NCI-H1436 (cell line): Measurements from ENCODE around the gene SH2B3.

ENCODE experiments used
- DNase-seq: peaks from one replicate; lab custom pipeline; 2025; lab: John Stamatoyannopoulos, UW

The SH2B3 gene

DNA sequence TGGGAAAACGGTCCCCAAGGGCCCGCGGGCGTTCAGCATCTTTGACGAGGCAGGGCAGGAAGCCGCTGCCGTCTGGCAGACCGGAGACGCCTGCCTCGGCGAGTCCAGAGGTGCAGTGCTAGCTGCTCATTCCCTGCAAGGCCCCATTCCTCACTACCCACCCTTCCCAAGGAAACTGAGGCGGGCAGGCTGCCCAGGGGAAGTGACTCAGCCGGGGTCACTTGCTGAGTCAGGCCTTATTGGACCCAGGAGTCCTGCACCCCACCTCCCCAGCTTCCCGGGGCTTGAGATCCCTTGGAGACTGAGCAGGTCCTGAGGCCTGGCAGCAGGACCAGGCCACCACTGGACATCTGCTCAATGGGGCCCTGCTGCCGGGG lies 3.7 kb downstream of the SH2B3 start:
- DNase-seq = no peak

DNA sequence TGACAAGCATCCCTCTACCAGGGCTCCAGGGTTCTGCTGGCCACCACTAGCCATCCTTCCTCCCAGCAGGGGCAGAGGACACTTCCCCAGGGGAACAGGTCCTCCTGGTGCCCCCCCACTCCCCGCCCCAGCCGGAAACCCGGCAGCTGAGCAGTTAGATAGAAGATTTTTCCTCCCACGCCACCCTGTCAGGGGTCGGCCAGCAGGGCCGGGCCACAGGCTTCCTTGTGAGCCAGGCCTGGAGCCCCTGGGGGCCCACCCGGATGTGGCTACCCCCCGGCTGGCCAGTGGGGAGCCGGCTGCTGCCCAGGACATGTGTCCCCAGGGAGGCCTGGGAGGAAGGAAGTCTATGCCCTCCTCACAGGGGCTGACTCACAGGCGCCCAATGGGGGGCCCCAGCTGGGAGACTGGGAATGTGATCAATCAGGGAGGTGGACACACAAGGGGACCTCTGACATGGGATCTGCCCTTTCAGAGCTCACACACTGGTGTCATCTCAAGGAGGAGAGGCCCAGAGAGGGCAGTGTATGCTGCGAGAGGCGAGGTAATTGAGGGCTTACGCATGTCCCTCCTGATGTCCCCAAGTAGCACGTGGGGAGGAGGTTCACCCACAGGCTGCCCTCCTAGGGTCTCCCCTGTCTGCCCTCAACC lies 4.2 kb downstream of the SH2B3 start:
- DNase-seq = no peak

- no peak for DNase-seq
Observed at GRCh38 chr12:111410431-111411184, 4.9 kb downstream of the SH2B3 start.

GRCh38 chr12:111411185-111411764 lies 5.6 kb downstream of the SH2B3 start:
- DNase-seq = no peak

GRCh38 chr12:111412007-111412829 lies 6.5 kb downstream of the SH2B3 start:
- DNase-seq = no peak

- DNase-seq = no peak
Observed at GRCh38 chr12:111412830-111413441, 7.2 kb downstream of the SH2B3 start.

DNA sequence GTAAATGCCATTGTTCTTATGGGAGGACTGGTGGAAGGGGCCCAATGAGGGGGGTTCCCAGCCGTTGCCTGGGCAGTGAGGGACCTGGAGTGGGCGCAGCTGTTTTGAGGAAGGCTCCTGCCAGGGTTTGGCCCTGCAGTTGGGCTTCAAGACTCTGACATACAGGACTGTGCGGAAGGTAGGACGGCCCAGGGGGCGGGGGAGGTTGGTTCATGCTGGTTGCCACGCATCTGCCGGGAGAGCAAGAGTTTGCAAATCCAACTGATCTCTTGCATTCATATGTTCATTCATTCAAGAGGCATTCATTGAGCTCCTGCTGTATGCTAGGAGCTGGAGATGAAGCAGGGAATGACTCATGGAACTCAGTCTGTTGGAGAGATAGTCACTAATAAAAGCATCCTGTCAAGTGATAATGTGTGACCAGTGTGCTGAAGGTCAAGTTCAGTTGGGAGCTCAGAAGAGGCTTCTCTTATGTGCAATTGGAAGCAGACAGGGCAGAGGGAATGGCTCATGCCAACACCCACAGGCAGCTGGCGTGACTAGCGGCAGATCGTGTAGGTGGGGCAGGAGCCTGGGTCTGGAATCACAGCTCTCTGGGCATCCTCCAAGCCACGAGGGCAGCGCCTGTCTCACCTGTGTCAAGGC lies 7.8 kb downstream of the SH2B3 start:
- DNase-seq = no peak

DNA sequence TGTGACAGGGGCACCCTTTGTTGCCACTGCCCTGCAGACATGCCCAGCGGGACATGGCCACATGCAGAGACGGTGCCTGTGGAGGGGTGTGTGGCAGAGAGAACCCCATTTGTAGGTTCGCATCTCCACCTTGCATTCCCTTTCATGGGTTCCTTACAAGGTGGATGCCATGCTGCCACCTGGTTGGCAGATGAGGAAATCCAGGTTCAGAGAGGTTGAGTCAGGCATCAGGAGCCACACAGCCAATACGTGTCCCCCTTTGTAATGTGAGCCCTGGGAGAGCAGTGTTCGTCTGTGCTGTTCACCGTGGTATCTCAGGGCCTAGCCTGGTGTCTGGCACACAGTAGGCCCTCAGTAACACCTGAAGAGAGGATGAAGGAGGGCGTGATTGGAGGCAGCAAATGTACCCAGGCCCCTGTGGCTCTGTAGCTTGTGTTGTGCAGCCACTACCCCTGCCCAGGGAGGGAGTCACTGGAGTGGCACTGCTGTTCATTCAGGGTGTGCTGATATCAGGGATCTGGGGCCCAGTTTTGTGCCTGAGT lies 9.1 kb downstream of the SH2B3 start:
- no peak for DNase-seq

DNA sequence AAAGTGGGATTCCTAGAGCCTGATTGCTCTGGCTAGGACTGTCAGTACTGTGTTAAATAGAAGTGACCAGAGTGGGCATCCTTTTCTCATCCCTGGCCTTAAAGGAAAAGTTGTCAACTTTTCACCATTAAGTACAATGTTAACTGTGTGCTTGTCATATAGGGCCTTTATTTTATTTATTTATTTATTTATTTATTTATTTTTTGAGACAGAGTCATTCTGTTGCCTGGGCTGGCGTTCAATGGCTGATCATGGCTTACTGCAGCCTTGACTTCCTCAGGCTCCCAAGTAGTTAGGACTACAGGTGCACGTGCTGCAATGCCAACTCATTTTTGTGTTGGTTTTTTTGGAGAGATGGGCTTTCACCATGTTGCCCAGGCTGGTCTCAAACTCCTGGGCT lies 11.6 kb downstream of the SH2B3 start:
- no peak for DNase-seq

- DNase-seq = no peak
Observed at GRCh38 chr12:111417784-111418593, 12.3 kb downstream of the SH2B3 start.

GRCh38 chr12:111418594-111418880 lies 12.8 kb downstream of the SH2B3 start:
- no peak for DNase-seq

- no peak for DNase-seq
Observed at GRCh38 chr12:111419784-111420183, 14.1 kb downstream of the SH2B3 start.

GRCh38 chr12:111420494-111420893 lies 14.8 kb downstream of the SH2B3 start:
- no peak for DNase-seq

DNA sequence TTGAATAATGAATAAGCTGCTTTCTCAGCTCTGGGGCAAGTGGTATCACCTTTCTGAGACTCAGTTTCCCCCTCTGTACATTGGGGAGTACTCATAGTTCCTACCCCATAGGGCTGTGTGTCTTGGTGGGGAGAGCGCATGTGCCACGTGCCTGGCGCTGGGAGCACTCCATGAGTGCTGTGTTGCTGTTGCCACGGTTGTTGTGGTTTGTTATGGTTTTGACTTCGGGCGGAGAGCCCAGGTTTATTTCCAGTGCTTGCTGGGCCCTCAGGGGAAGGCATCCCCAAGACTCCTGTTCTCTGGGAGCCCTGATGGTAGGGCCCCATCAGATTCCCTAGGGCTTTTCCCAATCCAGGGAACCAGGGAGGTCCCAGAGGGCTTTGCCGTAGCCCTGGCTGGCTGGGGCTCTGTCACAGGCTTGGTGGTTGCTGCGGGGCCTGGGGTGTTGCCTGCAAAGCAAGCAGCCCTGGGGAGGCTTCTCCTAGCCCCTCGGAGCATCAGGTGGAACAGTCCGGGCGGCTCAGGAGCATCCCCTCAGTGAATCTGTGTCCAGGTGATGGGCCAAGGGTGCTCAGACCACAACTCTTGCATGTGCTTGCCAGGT lies 18.6 kb downstream of the SH2B3 start:
- no peak for DNase-seq

DNA sequence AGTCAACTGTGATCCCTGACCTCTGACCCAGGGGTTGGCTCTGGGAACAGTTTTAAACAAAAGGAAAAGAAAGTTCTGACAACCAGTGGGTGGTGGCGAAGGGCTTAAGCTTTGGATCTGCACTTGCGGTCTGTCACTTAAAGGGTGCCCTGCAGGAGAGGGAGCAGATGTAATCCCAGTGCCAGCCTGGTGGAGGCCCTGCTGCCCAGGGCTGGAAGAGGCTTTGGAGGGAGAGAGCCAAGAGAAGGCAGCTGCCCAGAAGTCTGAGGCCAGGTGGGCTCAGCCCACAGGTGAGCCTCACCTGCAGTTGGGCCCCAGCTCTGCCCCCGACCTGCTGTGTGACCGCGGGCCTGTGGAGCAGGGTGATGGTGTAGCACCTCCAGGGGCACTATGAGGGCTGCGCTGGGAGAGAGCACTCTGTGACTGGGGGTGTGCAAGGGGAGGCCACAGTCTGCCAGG lies 19.1 kb downstream of the SH2B3 start:
- DNase-seq = no peak

GRCh38 chr12:111425655-111426054 lies 19.9 kb downstream of the SH2B3 start:
- DNase-seq = no peak

GRCh38 chr12:111426344-111427185 lies 20.8 kb downstream of the SH2B3 start:
- DNase-seq = no peak

DNA sequence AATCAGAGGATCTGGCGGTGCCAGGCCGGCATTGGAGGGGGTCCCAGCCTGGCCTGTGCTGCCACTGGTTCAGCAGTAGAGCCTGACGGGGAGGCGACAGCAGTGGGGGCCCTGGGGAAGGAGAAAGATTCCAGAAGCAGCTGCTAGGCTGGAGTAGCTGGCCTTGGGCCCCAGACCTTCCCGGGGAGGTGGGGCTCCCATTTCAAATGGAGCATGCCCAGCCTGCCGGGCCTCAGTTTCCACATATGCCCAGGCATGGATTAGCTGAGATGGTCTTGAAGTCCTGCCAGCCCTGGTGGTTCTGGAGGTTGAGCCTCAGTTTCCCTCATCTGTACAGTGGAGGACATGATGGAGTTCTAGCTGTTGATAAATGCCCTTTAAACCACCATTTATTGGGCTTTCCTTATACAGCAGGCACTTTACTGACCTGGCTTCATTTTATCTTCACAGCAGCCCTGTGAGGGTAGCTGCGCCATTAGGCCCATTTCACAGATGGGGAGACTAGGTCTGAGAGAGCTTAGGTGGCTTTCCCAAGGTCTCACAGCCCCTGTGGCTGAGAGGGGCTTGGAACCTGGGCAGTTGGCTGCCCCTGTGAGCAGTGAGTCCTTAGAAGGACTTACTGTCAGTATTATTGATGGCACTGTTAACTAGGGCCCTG lies 21.8 kb downstream of the SH2B3 start:
- DNase-seq = no peak
